ENCODE measurements around the gene TRIM33. TPM values are rescaled to one million over a fixed set of nuclear protein-coding genes. Genes with fewer than 3 reads are reported as not detected.
"Not testable (repeated sequence)": the region's sequence is repeated elsewhere in the genome, so short reads cannot be mapped to it uniquely, and the experiment has no call there.

TRIM33 gene
- total RNA-seq, 1 experiment from 2014 or later, result 21.1 TPM

DNA sequence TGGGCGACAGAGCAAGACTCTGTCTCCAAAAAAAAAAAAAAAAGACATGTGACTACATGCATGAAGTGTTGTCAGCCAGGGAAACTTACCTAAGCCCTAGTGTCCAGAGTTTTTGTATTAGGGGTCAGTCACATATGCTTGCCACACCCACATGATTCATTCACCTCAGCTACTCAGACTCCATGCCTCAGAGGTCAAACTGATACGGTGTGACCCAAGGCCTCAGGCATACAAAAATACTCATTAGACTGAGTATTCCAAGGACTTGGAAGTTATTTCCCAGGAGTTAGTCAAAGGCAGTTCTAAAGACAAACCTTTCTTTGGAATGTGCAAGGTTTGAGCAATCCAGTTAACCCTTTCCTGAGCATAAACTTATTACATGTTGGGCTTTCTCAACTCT, 6.3 kb upstream of the TRIM33 start:
- DNase-seq (ENCODE audit: low spot score), result no peak
- in situ Hi-C loops (cut with HindIII; ENCODE audit: low sequenced_read_pairs), result no loop called here

GRCh38 chr1:114512595-114513280, 1.7 kb upstream of the TRIM33 start:
- in situ Hi-C loops (cut with HindIII; ENCODE audit: low sequenced_read_pairs), result no loop called here
- DNase-seq (ENCODE audit: low spot score), result no peak

DNA sequence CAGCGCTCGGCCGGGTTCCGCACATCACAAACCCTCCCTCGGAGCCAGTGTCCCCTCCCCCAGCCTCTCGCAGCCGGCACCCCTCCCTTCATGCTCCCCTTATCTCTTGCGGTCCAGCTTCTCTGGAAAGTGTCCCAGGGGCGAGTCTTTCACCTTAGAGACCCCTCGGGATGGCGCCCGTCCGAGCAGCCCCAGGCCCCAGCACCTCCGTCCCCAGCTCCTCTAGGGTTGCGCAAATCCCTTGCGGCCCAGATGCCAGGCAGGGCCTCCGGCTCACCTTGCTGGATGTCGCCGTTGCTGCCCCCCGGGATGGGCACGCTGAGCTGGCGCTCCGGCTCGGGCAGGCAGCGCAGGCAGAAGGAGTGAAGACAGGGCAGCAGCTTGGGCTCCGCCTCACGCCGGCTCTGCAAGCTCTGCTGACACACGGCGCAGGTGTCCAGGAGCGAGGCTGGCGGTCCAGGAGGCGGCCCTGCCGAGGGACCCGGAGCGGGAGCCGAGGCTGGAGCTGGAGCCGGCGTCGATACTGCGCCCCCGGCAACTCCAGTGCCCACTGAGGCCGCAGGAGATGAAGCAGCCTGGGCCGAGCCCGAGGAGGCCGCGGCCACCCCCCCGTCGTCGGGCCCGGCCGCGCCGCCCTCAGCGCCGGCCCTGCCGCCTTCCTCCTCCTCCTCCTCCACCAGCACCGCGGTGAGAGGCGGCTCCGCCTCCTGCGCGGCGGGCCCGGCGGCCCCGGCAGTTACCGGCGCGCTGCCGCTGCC, 550 bp downstream of the TRIM33 start:
- in situ Hi-C loops (cut with HindIII; ENCODE audit: low sequenced_read_pairs), result no loop called here
- DNase-seq (ENCODE audit: low spot score), result peak; percentile 53

- in situ Hi-C loops (cut with HindIII; ENCODE audit: low sequenced_read_pairs), result no loop called here
- no peak for DNase-seq (ENCODE audit: low spot score)
Measured at GRCh38 chr1:114509596-114510273, 1.3 kb downstream of the TRIM33 start.

- no peak for DNase-seq (ENCODE audit: low spot score)
- in situ Hi-C loops (cut with HindIII; ENCODE audit: low sequenced_read_pairs), result no loop called here
Measured at GRCh38 chr1:114508386-114508898, 2.6 kb downstream of the TRIM33 start.

GRCh38 chr1:114507513-114507912, 3.5 kb downstream of the TRIM33 start:
- DNase-seq (ENCODE audit: low spot score), result no peak
- in situ Hi-C loops (cut with HindIII; ENCODE audit: low sequenced_read_pairs), result no loop called here

- no peak for DNase-seq (ENCODE audit: low spot score)
- in situ Hi-C loops (cut with HindIII; ENCODE audit: low sequenced_read_pairs), result no loop called here
Measured at GRCh38 chr1:114505148-114505561, 5.8 kb downstream of the TRIM33 start.

DNA sequence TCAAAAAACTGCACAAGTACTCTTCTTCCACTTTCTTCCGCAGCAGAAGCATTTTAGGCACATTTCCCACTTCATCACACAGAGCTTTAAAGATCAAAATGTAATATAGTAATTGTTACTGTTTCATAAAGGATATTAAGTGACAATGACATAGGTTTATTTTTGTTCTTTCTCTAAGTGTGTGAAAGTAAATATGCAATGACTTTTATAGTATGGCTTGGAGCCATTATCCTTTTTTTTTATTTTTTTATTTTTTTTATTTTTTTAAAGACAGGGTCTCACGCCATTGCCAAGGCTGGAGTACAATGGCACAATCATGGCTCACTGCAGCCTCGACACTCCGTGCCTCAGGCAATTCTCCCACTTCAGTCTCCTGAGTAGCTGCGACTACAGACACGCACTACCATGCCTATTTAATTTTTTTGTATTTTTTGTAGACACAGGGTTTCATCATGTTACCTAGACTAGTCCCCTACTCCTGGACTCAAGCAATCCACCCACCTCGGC, 7.0 kb downstream of the TRIM33 start:
- in situ Hi-C loops (cut with HindIII; ENCODE audit: low sequenced_read_pairs), result no loop called here

DNA sequence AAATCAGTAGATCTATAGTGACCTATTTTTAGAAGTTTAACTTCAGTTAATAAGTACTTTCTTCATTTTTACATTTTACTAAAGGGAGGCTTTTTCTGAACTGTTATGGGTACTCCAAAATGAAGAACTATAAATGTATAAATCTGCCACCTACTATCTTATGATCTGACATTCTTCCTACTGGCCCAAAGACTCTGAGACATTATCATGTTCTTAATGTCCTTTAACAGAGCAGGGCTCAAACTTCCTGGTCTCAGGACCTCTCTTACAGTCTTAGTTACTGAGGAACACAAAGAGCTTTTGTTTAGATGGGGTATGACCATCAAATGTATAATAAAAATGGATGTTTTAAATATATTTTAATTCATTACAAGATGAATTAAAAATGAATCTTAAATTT, 8.9 kb downstream of the TRIM33 start:
- in situ Hi-C loops (cut with HindIII; ENCODE audit: low sequenced_read_pairs), result no loop called here
- no peak for DNase-seq (ENCODE audit: low spot score)

More for the DNA sequence above, 7.0 kb downstream of the TRIM33 start:
- DNase-seq (ENCODE audit: low spot score), result no peak

DNA sequence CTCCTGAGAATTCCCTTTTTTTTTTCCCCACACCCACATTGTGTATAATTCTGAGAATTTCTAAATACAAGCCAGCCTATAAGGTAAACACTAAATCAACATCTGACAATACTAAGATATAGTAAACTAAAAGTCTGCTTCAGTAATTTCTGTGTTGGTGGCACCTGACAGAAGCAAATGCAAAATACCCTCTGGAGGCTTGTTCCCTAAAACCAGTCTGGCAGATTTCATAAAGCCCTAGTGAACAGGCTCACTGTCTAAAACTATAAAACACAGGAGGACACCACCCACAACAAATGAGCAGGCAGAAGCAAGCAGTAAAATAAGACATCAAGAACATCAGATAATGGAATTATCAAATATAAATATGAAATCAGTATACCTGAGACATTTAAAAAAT, 11.5 kb downstream of the TRIM33 start:
- in situ Hi-C loops (cut with HindIII; ENCODE audit: low sequenced_read_pairs), result no loop called here
- no peak for DNase-seq (ENCODE audit: low spot score)

DNA sequence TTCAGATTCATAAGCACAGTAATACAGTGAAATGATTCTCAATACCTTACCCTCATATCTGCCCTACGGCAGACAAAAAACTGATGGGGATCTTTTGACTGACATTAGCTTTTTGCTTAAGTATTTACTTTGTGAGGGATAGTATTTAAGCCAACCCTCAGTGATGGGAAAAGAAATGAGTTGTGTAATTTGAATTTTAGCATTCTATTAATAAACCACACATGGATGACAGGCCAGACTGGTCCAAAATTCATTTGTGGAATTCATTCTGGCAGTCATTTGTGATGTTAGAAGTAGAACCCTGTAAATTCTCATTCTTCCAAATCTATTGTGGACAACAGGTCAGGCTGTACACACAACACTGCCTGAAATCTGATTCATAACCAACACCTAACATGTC, 14.9 kb downstream of the TRIM33 start:
- in situ Hi-C loops (cut with HindIII; ENCODE audit: low sequenced_read_pairs), result no loop called here
- DNase-seq (ENCODE audit: low spot score), result no peak

- DNase-seq (ENCODE audit: low spot score), result no peak
- in situ Hi-C loops (cut with HindIII; ENCODE audit: low sequenced_read_pairs), result no loop called here
Measured at GRCh38 chr1:114495486-114495885, 15.5 kb downstream of the TRIM33 start.

DNA sequence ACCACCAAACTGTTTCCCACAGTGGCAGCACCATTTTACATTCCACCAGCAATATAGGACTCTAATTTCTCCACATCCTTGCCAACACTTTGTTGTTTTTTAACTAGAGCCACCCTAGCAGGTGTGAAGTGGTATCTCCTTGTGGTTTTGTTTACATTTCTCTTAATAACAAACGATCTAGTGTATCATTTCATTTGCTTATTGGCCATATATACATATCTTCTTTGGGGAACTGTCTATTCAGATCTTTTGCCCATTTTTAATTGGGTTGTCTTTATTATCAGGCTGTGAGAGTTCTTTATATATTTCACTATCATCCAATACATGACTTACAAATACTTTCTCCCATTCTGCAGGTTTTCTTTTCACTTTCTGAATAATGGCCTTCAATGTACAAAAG, 18.0 kb downstream of the TRIM33 start:
- DNase-seq (ENCODE audit: low spot score), result no peak
- in situ Hi-C loops (cut with HindIII; ENCODE audit: low sequenced_read_pairs), result no loop called here

DNA sequence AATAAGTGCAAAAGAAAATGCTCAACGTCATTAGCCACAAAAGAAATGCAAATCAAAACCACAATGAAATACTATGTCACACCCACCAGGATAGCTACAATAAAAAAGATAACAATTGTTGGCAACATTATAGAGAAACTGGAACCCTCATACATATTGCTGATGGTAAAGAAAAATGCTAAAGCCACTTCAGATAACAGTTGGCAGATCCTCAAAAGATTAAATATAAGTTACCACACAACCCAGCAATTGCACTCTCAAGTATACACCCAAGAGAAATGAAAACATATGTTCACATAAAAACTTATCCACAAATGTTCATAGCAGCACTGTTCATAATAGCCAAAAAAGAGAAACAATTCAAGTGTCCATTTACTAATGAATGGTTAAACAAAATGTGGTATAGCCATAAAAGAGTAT, 20.7 kb downstream of the TRIM33 start:
- in situ Hi-C loops (cut with HindIII; ENCODE audit: low sequenced_read_pairs), result no loop called here
- DNase-seq (ENCODE audit: low spot score), result no peak

DNA sequence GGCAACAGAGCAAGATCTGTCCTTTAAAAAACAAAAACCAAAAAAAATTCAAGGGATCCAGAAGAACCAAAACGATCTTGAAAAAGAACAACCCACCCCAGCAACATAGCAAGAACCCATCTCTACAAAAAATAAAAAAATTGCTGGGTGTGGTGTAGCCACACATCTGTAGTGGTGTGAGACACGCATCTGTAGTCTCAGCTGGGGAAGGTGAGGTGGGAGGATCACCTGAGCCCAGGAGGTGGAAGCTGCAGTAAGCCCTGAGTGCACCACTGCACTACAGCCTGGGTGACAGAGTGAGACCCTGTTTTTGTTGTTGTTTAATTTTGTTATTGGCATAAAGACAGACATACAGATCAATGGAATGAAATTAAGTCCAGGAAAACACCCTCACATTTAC, 22.3 kb downstream of the TRIM33 start:
- no peak for DNase-seq (ENCODE audit: low spot score)
- in situ Hi-C loops (cut with HindIII; ENCODE audit: low sequenced_read_pairs), result no loop called here

DNA sequence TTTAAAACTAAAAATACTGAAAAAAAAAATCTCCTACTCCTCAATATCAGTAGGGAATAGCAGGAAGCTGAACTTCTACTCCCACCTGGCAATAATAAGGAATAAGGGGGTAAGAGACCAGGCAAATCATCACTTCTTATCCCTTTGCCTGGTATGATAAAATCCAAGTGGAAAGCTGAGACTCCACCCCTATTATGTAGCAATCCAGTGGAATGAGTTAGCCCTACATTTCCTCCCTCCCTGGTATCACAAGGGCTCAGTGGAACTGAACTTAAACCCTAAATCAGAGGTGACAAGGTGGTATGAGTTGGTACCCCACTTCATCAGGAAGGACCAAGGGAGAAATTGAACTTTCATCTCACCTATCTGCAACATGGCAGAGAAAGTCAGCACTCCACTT, 25.7 kb downstream of the TRIM33 start:
- in situ Hi-C loops (cut with HindIII; ENCODE audit: low sequenced_read_pairs), result no loop called here
- DNase-seq (ENCODE audit: low spot score), result no peak

DNA sequence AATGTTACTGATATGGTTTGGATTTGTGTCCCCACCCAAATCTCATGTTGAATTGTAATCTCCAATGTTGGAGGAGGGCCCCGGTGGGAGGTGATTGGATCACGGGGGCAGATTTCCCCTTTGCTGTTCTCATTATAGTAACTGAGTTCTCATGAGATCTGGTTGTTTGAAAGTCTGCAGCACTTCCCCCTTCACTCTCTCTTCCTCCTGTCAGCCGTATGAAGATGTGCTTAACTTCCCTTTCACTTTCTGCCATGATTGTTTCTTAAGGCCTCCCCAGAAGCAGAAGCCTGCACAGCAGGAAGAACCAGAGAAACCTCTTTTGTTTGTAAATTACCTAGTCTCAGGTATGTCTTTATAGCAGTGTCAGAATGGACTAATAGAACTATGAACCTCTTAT, 28.4 kb downstream of the TRIM33 start:
- no peak for DNase-seq (ENCODE audit: low spot score)
- in situ Hi-C loops (cut with HindIII; ENCODE audit: low sequenced_read_pairs), result no loop called here

GRCh38 chr1:114479636-114480035, 31.4 kb downstream of the TRIM33 start:
- in situ Hi-C loops (cut with HindIII; ENCODE audit: low sequenced_read_pairs), result not testable (repeated sequence)

GRCh38 chr1:114479134-114479533, 31.9 kb downstream of the TRIM33 start:
- DNase-seq (ENCODE audit: low spot score), result no peak
- in situ Hi-C loops (cut with HindIII; ENCODE audit: low sequenced_read_pairs), result no loop called here

More at GRCh38 chr1:114479636-114480035, 31.4 kb downstream of the TRIM33 start:
- DNase-seq (ENCODE audit: low spot score), result not testable (repeated sequence)

GRCh38 chr1:114473796-114474195, 37.2 kb downstream of the TRIM33 start:
- in situ Hi-C loops (cut with HindIII; ENCODE audit: low sequenced_read_pairs), result no loop called here
- DNase-seq (ENCODE audit: low spot score), result no peak
